Vagina (tissue), 2 donors: ENCODE data around the gene MAPK1.
"Not testable (repeated sequence)": the region's sequence is repeated elsewhere in the genome, so short reads cannot be mapped to it uniquely, and the experiment has no call there.

ENCODE experiments used
- CTCF ChIP-seq, 3 experiments: fragments of 450-650 bp in 2 of 3; fragments of 200-600 bp in 1 of 3; sonication (generic) in 1 of 3; IDR thresholded peaks; one replicate each; pipeline ENCODE4 v1.5.1; 2017 to 2019; ENCODE audit warnings: antibody characterized with exemption in 3 of 3, mild to moderate bottlenecking in 2 of 3, moderate library complexity in 2 of 3
- POLR2A ChIP-seq, 2 donors: fragments of 450-650 bp; IDR thresholded peaks; one replicate each; pipeline ENCODE4 v1.6.1; 2017; ENCODE audit warnings: antibody characterized with exemption in 2 of 2, mild to moderate bottlenecking in 2 of 2, moderate library complexity in 2 of 2
- POLR2AphosphoS5 ChIP-seq, 2 donors: sonication (generic); formaldehyde crosslinking; IDR thresholded peaks; one replicate each; pipeline ENCODE4 v1.9.0; 2017; ENCODE audit warnings: antibody characterized with exemption in 2 of 2, mild to moderate bottlenecking in 2 of 2, low read depth in 1 of 2; ENCODE audit not compliant: insufficient read depth in 1 of 2

GRCh38 chr22:21716395-21717122 is 150.9 kb downstream of the MAPK1 start:
- not testable (repeated sequence) for TF ChIP-seq CTCF (IDR thresholded peaks at IDR 0.05); POLR2A (IDR thresholded peaks at IDR 0.05); POLR2AphosphoS5 (IDR thresholded peaks at IDR 0.05; ENCODE audit: insufficient read depth in 1 of 2, low read depth in 1 of 2)
